NOMO-1 treated with DMSO at 0.1 percent for 48 hours (cell line): ENCODE results near the gene SLC66A2.

Source experiments
- DNase-seq: peaks from one replicate; lab custom pipeline; 2025; ENCODE audit not compliant: unreplicated experiment; lab: John Stamatoyannopoulos, UW

Gene SLC66A2

DNA sequence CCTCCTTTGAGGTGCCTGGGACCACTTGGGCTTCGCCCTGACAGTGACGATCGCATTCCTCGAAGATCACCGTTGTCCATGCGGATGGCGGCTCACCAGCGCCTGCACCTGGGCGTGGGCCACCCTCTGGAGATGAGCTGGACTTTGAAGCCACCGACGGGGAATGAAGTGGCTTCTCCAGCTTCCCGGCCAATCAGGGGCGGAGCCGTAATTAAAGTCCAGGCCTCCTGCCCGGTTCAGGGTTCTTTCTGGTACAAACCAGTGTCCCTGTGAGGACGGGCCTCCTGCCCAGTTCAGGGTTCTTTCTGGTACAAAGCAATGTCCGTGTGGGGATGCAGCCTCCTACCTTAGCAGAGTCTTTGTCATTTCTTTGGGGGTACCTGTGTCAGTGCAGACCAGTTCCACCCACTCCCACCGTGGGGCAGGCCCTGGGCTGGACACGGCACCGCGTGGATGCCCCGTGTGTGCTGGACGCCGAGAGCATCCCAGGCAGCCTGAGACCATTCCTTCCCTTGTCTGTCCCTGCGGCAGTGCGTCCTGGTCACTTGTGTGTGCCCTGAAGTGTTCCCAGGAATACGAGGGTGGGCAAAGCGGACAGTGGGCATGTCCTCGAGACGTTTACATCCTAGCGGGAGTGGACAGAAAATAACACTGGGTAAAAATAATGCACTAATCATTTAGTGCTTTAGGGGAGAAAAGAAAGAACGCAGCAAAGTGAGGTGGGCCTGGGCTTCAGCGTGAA, 98.7 kb downstream of the SLC66A2 start:
- DNase-seq: no peak
